ENCODE results near the gene IRX4. TPM values are rescaled to one million over a fixed set of nuclear protein-coding genes. Genes with fewer than 3 reads are reported as not detected.

IRX4 gene
- total RNA-seq, 1 experiment from 2014 or later, result 16.5 TPM

GRCh38 chr5:1885868-1886845, 3.4 kb upstream of the IRX4 start:
- no peaks in the 10 kb centered on the region for H4K20me1 ChIP-seq (ENCODE audit: insufficient read depth)
- no TSS peak for BruUV-seq (replicated peaks)
- DNase-seq (ENCODE audit: low read depth, low spot score) (no peak), ATAC-seq (no peak)
- H3K9me3 ChIP-seq (ENCODE audit: control insufficient read depth in 1 of 2, insufficient read depth in 1 of 2, low read depth in 1 of 2, low read length in 2 of 2), result no peaks in the 10 kb centered on the region
- H3K9me2 ChIP-seq (ENCODE audit: insufficient read depth), result no peaks in the 10 kb centered on the region
- TF ChIP-seq ATF3 (IDR thresholded peaks at IDR 0.05) (no peak), ELF1 (IDR thresholded peaks at IDR 0.05; ENCODE audit: borderline replicate concordance, low read depth) (no peak), YY1 (IDR thresholded peaks at IDR 0.05; ENCODE audit: extremely low read depth, insufficient replicate concordance, low read depth, low read length) (no peak), REST (IDR thresholded peaks at IDR 0.05; ENCODE audit: low read depth) (no peak), POLR2AphosphoS5 (IDR thresholded peaks at IDR 0.05; ENCODE audit: low read depth, low read length) (no peak), ZFX (IDR thresholded peaks at IDR 0.05) (no peak), SIN3A (IDR thresholded peaks at IDR 0.05; ENCODE audit: low read depth) (no peak), SRF (IDR thresholded peaks at IDR 0.05; ENCODE audit: low read depth) (no peak), ZBTB33 (IDR thresholded peaks at IDR 0.05; ENCODE audit: extremely low read depth, insufficient replicate concordance, low read length) (no peak), JUND (IDR thresholded peaks at IDR 0.05) (no peak)
- H3K27me3 ChIP-seq (ENCODE audit: insufficient read depth, low read length), result no peaks in the 10 kb centered on the region
- H3K4me3 ChIP-seq (replicated peaks in 1 of 2; ENCODE audit: low read depth in 1 of 2, low read length in 2 of 2), result no peak overlapping the region
- H3K27ac ChIP-seq (ENCODE audit: low read depth, low read length), result no peak overlapping the region
- ChIA-PET CTCF (no interaction called here), RAD21 (ENCODE audit: low non-redundant PET in 1 of 2, low total read pairs in 2 of 2, uncharacterized antibody in 2 of 2, unreplicated experiment in 2 of 2) (no interaction called here), POLR2A (no interaction called here)
- H2AFZ ChIP-seq (ENCODE audit: low read depth, low read length, poor library complexity, severe bottlenecking), result no peak overlapping the region
- no peak overlapping the region for H3K4me2 ChIP-seq (ENCODE audit: low read length)
- no peaks in the 10 kb centered on the region for H3K79me2 ChIP-seq (ENCODE audit: insufficient read depth, low read length)
- peaks cover 10 to 25% of the 10 kb centered on the region in 2 experiments for H3K4me1 ChIP-seq (ENCODE audit: control insufficient read depth in 1 of 2, insufficient read depth in 2 of 2, low read length in 2 of 2)
- no peaks in the 10 kb centered on the region for H3K36me3 ChIP-seq (ENCODE audit: control insufficient read depth in 1 of 2, insufficient read depth in 2 of 2, low read length in 2 of 2)
- intact Hi-C loops (cut with micrococcal nuclease), result loop anchor here (10.0 kb wide), 1 partner anchor 129 kb away; no protein-coding TSS in a partner anchor
- no peak overlapping the region for H3K9ac ChIP-seq (ENCODE audit: low read length)

Data from HCT116 (cell line).